ENCODE data around the gene DMBX1.

DMBX1 gene

GRCh38 chr1:46523496-46524353 is 34.1 kb downstream of the DMBX1 start:
- Histone ChIP-seq H3K4me1 (peaks cover 21% of the 10 kb centered on the region), H3K4me3 (ENCODE audit: low read depth, low read length) (no peak overlapping the region), H3K27me3 (ENCODE audit: control insufficient read depth, insufficient read depth, low read length) (no peaks in the 10 kb centered on the region), H3K9ac (no peak overlapping the region), H3K36me3 (ENCODE audit: control insufficient read depth, insufficient read depth, low read length) (no peaks in the 10 kb centered on the region), H3K9me3 (ENCODE audit: control insufficient read depth, low read length) (no peaks in the 10 kb centered on the region), H3K79me2 (no peaks in the 10 kb centered on the region), H3K27ac (no peak overlapping the region), H3K4me2 (ENCODE audit: low read length) (no peak overlapping the region), H2AFZ (no peak overlapping the region)
- no peak for TF ChIP-seq CTCF (IDR thresholded peaks at IDR 0.05)

- TF ChIP-seq CTCF (IDR thresholded peaks at IDR 0.05): no peak
- Histone ChIP-seq H3K27ac (no peak overlapping the region), H3K36me3 (ENCODE audit: control insufficient read depth, insufficient read depth, low read length) (no peaks in the 10 kb centered on the region), H3K9me3 (ENCODE audit: control insufficient read depth, low read length) (no peaks in the 10 kb centered on the region), H3K4me2 (ENCODE audit: low read length) (no peak overlapping the region), H3K9ac (no peak overlapping the region), H3K4me1 (peaks cover 21% of the 10 kb centered on the region), H3K4me3 (ENCODE audit: low read depth, low read length) (no peak overlapping the region), H3K79me2 (no peaks in the 10 kb centered on the region), H3K27me3 (ENCODE audit: control insufficient read depth, insufficient read depth, low read length) (no peaks in the 10 kb centered on the region), H2AFZ (no peak overlapping the region)
Observed at GRCh38 chr1:46524843-46525242, 35.2 kb downstream of the DMBX1 start.

GRCh38 chr1:46525253-46525983 is 35.8 kb downstream of the DMBX1 start:
- Histone ChIP-seq H3K36me3 (ENCODE audit: control insufficient read depth, insufficient read depth, low read length) (no peaks in the 10 kb centered on the region), H3K9ac (no peak overlapping the region), H3K4me2 (ENCODE audit: low read length) (no peak overlapping the region), H3K27ac (no peak overlapping the region), H3K79me2 (no peaks in the 10 kb centered on the region), H3K9me3 (ENCODE audit: control insufficient read depth, low read length) (no peaks in the 10 kb centered on the region), H3K27me3 (ENCODE audit: control insufficient read depth, insufficient read depth, low read length) (no peaks in the 10 kb centered on the region), H3K4me1 (peaks cover 21% of the 10 kb centered on the region), H2AFZ (no peak overlapping the region), H3K4me3 (ENCODE audit: low read depth, low read length) (no peak overlapping the region)
- no peak for TF ChIP-seq CTCF (IDR thresholded peaks at IDR 0.05)

- Histone ChIP-seq H3K27ac (no peak overlapping the region), H3K4me1 (peaks cover 21% of the 10 kb centered on the region), H3K4me3 (ENCODE audit: low read depth, low read length) (no peak overlapping the region), H2AFZ (no peak overlapping the region), H3K4me2 (ENCODE audit: low read length) (no peak overlapping the region), H3K79me2 (no peaks in the 10 kb centered on the region), H3K9me3 (ENCODE audit: control insufficient read depth, low read length) (no peaks in the 10 kb centered on the region), H3K9ac (no peak overlapping the region), H3K27me3 (ENCODE audit: control insufficient read depth, insufficient read depth, low read length) (no peaks in the 10 kb centered on the region), H3K36me3 (ENCODE audit: control insufficient read depth, insufficient read depth, low read length) (no peaks in the 10 kb centered on the region)
- TF ChIP-seq CTCF (IDR thresholded peaks at IDR 0.05): no peak
Observed at GRCh38 chr1:46526013-46526690, 36.5 kb downstream of the DMBX1 start.

All from parathyroid adenoma (tissue), 2 donors.